Immature natural killer cell (primary cell): ENCODE results near the gene ITGA7. TPM values are rescaled to one million over a fixed set of nuclear protein-coding genes. Genes with fewer than 3 reads are reported as not detected.

Source experiments
- DNase-seq, 3 donors: peaks; one replicate each; pipeline ENCODE4 v3.0.0; 2022; ENCODE audit warnings: mixed read lengths in 1 of 3
- H3K27ac Mint-ChIP-seq, 6 donors: one replicate each; pipeline ENCODE4 v1.8.0; 2020; ENCODE audit warnings: mixed read lengths in 6 of 6, mild to moderate bottlenecking in 5 of 6, inconsistent platforms in 4 of 6, moderate library complexity in 3 of 6
- H3K27me3 Mint-ChIP-seq, 3 donors: one replicate each; pipeline ENCODE4 v1.8.0; 2020 to 2021; ENCODE audit warnings: low read depth in 3 of 3, mild to moderate bottlenecking in 3 of 3, mixed read lengths in 3 of 3, moderate library complexity in 3 of 3, inconsistent platforms in 1 of 3
- H3K36me3 Mint-ChIP-seq, 3 donors: one replicate each; pipeline ENCODE4 v1.8.0; 2020; ENCODE audit warnings: mixed read lengths in 3 of 3, inconsistent platforms in 2 of 3, mild to moderate bottlenecking in 2 of 3
- H3K4me1 Mint-ChIP-seq, 2 donors: one replicate each; pipeline ENCODE4 v1.8.0; 2020; ENCODE audit warnings: inconsistent platforms in 2 of 2, mild to moderate bottlenecking in 2 of 2, mixed read lengths in 2 of 2, moderate library complexity in 1 of 2
- H3K4me3 Mint-ChIP-seq, 5 donors: one replicate each; pipeline ENCODE4 v1.8.0; 2020; ENCODE audit warnings: mild to moderate bottlenecking in 5 of 5, mixed read lengths in 5 of 5, inconsistent platforms in 3 of 5, moderate library complexity in 3 of 5
- H3K9me3 Mint-ChIP-seq, 6 donors: one replicate each; pipeline ENCODE4 v1.8.0; 2020; ENCODE audit warnings: mild to moderate bottlenecking in 6 of 6, mixed read lengths in 6 of 6, inconsistent platforms in 4 of 6, moderate library complexity in 3 of 6
- polyA plus RNA-seq, 3 donors: library from polyadenylated mRNA; unstranded; fragments of 300-500 nt; fragmentation: Illumina TruSeq; gene quantifications; one replicate each; pipeline ENCODE4 v1.2.3, GENCODE V29; 2021

The ITGA7 gene, protein sequence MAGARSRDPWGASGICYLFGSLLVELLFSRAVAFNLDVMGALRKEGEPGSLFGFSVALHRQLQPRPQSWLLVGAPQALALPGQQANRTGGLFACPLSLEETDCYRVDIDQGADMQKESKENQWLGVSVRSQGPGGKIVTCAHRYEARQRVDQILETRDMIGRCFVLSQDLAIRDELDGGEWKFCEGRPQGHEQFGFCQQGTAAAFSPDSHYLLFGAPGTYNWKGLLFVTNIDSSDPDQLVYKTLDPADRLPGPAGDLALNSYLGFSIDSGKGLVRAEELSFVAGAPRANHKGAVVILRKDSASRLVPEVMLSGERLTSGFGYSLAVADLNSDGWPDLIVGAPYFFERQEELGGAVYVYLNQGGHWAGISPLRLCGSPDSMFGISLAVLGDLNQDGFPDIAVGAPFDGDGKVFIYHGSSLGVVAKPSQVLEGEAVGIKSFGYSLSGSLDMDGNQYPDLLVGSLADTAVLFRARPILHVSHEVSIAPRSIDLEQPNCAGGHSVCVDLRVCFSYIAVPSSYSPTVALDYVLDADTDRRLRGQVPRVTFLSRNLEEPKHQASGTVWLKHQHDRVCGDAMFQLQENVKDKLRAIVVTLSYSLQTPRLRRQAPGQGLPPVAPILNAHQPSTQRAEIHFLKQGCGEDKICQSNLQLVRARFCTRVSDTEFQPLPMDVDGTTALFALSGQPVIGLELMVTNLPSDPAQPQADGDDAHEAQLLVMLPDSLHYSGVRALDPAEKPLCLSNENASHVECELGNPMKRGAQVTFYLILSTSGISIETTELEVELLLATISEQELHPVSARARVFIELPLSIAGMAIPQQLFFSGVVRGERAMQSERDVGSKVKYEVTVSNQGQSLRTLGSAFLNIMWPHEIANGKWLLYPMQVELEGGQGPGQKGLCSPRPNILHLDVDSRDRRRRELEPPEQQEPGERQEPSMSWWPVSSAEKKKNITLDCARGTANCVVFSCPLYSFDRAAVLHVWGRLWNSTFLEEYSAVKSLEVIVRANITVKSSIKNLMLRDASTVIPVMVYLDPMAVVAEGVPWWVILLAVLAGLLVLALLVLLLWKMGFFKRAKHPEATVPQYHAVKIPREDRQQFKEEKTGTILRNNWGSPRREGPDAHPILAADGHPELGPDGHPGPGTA
- under 1 TPM in 1 of 3 donors, not detected in 2; 0.31 TPM for polyA plus RNA-seq

DNA sequence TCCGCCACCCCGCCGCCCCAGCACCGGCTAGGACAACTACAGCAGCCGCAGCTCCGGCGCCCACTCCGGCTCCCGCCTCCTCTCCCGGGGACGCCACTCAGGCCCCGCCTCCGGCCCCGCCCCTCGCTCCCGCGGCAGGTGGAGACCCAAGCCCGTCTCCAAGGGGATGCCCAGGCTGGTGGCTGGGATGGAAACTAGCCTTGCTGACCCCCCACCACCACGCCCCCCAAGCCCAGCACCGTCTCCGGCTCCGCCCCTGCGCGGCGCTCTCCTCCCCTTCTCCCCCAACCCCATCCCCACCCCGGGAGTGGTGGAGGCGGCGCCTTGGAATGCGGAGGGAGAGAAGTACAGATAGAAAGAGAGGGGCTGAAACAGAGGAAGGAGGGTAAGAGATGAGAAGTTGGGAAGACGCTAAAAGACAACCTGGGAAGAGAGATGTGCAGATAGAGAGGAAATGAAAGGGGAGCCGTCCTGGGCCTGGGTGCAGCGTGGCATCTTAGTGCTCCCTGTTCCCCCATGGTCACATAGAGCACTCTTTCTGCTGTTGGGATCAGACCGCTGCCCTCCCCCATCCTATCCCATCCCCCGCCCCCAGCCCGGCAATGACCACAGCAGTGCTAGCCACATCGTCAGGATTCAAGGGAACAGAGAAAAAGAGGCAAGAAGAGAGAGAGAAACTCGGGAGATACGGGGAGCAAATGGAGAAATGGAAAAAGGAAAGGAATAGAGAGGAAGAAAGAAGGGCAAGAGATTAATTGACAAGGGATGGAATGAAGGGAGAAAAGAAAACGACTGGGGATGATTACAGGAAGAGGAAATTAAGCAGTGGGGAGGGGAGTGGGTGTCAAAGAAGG lies at the start of gene ITGA7:
TSS of gene ITGA7 (minus strand) at position 64 of the 854 bp plus-strand sequence. CDS start 222 bp downstream, outside the sequence.
- no peaks in the 10 kb centered on the region for H3K9me3 Mint-ChIP-seq
- peak within 1 kb of the TSS in 2 of 6 donors; percentile 6 to 15 for H3K27ac Mint-ChIP-seq
- DNase-seq = peak; percentile 21 to 34 (median 33)
- H3K4me3 Mint-ChIP-seq = peak within 1 kb of the TSS; percentile 80 to 86 (median 84)
- H3K4me1 Mint-ChIP-seq = peaks cover 19 to 25% of the 10 kb centered on the region in 2 donors
- peaks cover 11 to 31% (median 15%) of the 10 kb centered on the region in 3 donors for H3K27me3 Mint-ChIP-seq
- no peaks in the 10 kb centered on the region for H3K36me3 Mint-ChIP-seq

DNA sequence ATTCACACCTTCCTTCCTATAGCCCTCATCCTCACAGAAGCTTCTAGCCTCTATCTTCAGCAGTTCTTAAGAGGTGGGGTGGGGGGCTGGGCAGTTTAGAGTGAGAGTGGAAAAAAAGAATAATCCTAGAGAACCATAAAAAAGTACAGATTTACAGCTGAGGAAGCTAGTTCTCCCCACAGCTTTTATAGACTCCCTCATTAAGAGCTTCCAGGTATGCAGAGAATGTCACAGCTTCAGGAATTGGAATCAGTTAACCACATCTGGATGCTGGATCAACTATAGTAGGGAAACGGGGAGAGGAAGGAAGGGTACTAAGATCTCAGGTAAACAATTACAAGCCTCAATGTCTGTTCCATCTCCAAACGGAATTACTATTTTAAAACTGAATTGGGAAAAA lies 47.5 kb upstream of the ITGA7 start:
- Mint-ChIP-seq H3K27ac (peak overlapping the region in 5 of 6 donors; percentile 4 to 39 (median 29)), H3K27me3 (peaks cover 0 to 5% (median 0%) of the 10 kb centered on the region in 3 donors), H3K4me3 (no peak overlapping the region), H3K9me3 (no peaks in the 10 kb centered on the region), H3K4me1 (no peaks in the 10 kb centered on the region), H3K36me3 (peaks cover 4 to 47% (median 15%) of the 10 kb centered on the region in 3 donors)
- DNase-seq = no peak

DNA sequence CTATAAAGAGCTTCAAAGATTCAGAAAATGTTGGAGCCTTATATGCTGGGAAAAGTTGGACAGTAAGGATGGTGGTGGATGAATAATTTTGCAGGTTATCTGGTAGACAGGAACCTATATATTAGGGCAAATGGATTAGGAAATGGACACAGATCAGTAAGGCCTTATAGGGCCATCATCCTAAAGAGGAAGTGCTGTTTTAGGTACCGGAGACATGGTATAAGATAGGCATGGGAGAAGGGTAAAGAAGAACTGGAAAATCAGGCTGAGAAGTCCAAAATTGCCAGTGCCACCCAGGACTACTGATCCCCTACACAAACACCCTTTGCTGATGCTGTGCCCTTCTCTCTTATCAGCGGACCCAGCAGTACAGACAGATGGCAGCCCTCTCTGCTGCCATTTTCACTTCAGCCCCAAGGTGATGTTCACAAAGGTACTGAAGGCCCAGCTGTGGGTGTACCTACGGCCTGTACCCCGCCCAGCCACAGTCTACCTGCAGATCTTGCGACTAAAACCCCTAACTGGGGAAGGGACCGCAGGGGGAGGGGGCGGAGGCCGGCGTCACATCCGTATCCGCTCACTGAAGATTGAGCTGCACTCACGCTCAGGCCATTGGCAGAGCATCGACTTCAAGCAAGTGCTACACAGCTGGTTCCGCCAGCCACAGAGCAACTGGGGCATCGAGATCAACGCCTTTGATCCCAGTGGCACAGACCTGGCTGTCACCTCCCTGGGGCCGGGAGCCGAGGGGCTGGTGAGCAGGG lies 40.7 kb upstream of the ITGA7 start:
- no peak for DNase-seq
- no peaks in the 10 kb centered on the region for H3K9me3 Mint-ChIP-seq
- peaks cover 0 to 10% (median 0%) of the 10 kb centered on the region in 3 donors for H3K36me3 Mint-ChIP-seq
- H3K4me3 Mint-ChIP-seq = no peak overlapping the region
- peak overlapping the region in 3 of 6 donors; percentile 0 to 69 (median 5) for H3K27ac Mint-ChIP-seq
- H3K27me3 Mint-ChIP-seq = peaks cover 0 to 5% (median 0%) of the 10 kb centered on the region in 3 donors
- peaks cover 24 to 29% of the 10 kb centered on the region in 2 donors for H3K4me1 Mint-ChIP-seq

DNA sequence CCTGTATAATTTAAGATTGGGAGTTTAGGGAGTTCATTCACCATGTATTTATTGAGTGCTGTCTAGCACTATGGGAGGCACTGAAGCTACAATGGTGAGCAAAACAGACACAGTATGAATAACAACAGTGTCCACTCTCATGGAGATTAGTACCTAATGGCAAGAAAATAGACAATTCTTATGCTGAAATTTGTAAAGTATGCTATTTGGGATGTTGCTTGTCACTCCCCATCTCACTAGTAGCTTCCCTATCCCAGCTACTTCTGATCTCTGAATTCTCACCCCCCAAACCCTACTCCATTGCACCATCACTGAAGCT lies 39.2 kb upstream of the ITGA7 start:
- DNase-seq = no peak
- peaks cover 29 to 40% of the 10 kb centered on the region in 2 donors for H3K4me1 Mint-ChIP-seq
- no peaks in the 10 kb centered on the region for H3K9me3 Mint-ChIP-seq
- peak overlapping the region in 1 of 6 donors; percentile 12 for H3K27ac Mint-ChIP-seq
- peaks cover 0 to 5% (median 0%) of the 10 kb centered on the region in 3 donors for H3K27me3 Mint-ChIP-seq
- H3K4me3 Mint-ChIP-seq = no peak overlapping the region
- peaks cover 0 to 6% (median 0%) of the 10 kb centered on the region in 3 donors for H3K36me3 Mint-ChIP-seq

DNA sequence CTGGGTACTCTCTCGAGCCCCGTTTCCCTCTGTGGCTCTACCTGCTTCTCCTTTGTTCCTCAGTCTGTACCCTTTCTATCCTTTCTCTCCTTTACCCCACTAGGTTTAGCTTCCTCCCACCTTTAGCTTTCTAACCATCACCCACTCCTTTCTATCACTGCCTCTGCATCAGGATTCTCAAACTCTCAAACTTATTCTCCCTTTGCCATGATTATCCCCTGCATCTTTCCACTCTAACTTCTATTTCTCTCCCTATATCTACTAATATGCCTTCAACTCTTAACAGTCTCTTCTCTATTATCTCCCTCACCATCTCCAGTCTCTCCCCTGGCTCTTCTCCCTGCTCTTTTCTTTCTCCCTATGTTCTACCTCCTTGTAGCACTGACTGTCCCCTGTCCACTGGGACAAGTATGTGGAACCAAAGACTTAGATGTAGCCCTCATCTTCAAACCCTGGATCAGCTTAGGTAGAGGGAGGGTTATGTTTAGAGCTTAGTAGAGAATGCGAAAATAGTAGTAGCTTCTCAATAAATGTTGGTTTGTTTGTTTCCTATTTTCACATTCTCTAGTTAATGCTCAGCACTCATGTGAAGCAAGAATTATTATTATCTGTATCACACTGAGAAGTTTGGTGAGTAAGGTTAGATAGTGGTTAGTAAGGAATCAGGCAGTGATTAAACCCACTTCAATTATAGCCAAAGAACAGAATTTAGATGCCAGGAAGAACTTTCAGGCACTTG lies 38.6 kb upstream of the ITGA7 start:
- Mint-ChIP-seq H3K4me3 (peak overlapping the region; percentile 18 to 68 (median 39)), H3K27me3 (peaks cover 0 to 5% (median 0%) of the 10 kb centered on the region in 3 donors), H3K9me3 (no peaks in the 10 kb centered on the region), H3K4me1 (peaks cover 29 to 40% of the 10 kb centered on the region in 2 donors), H3K36me3 (peaks cover 0 to 6% (median 0%) of the 10 kb centered on the region in 3 donors), H3K27ac (peak overlapping the region in 5 of 6 donors; percentile 12 to 57 (median 33))
- DNase-seq = no peak

DNA sequence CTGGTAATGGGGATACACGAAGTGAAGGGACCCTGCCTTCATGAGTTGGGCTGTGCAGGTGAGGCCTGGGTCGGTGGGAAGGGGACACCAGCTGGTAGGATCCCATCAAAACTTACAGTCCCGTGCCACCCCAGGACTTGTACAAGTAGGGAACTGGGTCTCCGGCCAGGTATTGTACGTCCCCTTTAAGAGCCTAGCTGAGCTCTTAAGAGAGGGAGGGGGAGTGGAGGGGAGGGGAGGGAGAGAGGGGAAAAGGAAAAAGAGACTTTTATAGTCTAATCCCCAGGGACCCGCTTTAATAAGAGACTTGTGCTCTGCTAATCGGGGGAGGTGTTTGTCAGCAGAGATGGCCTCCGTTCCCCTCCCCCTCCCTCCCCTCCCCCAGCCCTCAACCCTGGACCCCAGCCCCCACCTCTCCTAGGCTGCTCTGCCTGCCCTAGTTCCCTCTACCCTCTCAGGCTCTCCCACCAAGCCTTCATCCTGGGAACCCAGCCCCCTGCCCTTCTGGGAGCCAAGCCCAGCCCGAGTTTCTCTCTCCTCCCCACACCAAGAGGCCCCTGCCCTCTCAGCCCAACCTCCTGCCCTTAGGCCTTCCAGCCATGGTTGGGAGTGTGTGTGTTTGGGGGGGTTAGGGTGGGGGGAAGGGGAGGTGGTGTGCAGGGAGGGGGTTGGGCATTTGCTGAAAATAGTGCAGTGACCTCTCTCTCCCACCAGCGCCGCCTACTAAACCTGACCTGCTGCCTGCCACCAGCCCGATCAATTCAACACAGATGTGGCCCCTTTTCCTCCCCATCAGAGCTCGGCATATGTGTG lies 37.9 kb upstream of the ITGA7 start:
- H3K27ac Mint-ChIP-seq = peak overlapping the region in 5 of 6 donors; percentile 20 to 63 (median 43)
- peak overlapping the region; percentile 37 to 94 (median 87) for H3K4me3 Mint-ChIP-seq
- no peak for DNase-seq
- H3K36me3 Mint-ChIP-seq = peaks cover 0 to 2% (median 0%) of the 10 kb centered on the region in 3 donors
- no peaks in the 10 kb centered on the region for H3K27me3 Mint-ChIP-seq
- peaks cover 29 to 40% of the 10 kb centered on the region in 2 donors for H3K4me1 Mint-ChIP-seq
- no peaks in the 10 kb centered on the region for H3K9me3 Mint-ChIP-seq

DNA sequence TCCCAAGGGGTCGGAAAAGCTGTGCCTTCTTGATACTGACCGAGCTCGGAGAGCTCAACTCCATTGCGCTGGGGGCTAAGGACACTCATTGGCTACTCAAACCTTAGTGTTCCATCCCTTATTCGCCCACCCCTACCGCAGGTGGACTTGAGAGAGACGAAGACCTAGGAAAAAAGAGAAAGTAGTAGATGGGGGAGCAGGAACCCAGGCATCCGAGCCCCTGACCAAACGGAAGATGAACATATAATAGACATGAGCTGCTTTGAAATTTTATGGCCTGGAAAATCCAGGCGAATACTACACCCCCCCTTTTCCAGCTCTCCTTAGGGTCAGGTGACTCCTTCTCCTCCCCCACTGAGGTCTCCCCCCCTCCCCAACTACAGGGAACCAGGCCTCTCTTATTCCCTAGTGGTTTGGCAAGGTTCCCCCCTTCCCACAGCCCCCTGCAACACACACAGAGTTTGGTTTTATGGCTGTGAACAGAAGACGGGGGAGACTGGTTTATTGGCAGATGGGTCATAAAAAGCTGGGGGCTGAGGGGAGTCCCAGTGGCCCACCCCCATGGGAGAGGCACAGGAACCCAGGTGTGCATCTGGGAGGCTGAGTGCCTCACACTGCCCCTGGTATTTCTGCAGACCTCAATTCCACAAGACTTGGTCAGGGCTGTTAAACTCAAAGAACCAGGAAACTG lies 36.8 kb upstream of the ITGA7 start:
- H3K27me3 Mint-ChIP-seq = no peaks in the 10 kb centered on the region
- peak overlapping the region in 5 of 6 donors; percentile 3 to 81 (median 61) for H3K27ac Mint-ChIP-seq
- H3K4me1 Mint-ChIP-seq = peaks cover 29 to 40% of the 10 kb centered on the region in 2 donors
- no peaks in the 10 kb centered on the region for H3K36me3 Mint-ChIP-seq
- H3K9me3 Mint-ChIP-seq = no peaks in the 10 kb centered on the region
- DNase-seq = no peak
- H3K4me3 Mint-ChIP-seq = peak overlapping the region; percentile 87 to 94 (median 90)

DNA sequence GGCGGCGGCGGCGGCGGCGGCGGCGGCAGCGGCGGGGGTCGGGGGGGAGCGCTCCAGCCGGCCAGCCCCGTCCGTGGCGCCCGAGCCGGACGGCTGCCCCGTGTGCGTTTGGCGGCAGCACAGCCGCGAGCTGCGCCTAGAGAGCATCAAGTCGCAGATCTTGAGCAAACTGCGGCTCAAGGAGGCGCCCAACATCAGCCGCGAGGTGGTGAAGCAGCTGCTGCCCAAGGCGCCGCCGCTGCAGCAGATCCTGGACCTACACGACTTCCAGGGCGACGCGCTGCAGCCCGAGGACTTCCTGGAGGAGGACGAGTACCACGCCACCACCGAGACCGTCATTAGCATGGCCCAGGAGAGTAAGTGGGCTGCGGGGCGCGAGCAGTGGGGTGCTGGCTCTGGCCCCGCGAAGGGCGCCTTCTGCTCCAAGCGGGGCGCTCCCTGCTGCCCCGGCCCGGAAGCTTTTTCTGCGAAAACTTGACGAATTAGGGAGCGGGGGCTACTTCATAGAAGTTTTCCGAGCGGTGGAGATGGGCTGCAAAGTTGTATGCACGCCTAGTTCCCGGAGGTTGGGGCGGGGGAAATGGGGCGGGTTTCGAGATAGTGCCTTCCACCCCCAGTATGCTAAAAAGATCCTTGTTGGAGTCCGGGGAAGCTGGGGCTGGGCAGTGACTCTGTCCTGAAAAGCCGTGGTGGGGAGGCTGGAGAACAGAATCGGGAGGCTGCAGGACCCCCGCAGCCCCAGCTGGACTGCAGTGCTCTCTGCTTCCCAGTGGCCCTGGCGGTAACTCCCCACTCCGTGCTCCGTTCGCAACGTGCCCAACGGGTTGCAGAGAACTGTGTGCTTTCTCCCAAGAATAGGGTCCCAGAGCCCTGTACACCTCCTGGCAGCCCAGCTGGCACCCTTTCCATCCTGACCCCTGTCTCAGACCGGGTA lies 36.0 kb upstream of the ITGA7 start:
- Mint-ChIP-seq H3K27me3 (no peaks in the 10 kb centered on the region), H3K9me3 (no peaks in the 10 kb centered on the region), H3K4me3 (peak overlapping the region; percentile 87 to 94 (median 90)), H3K4me1 (peaks cover 32 to 44% of the 10 kb centered on the region in 2 donors), H3K27ac (peak overlapping the region; percentile 3 to 81 (median 74)), H3K36me3 (no peaks in the 10 kb centered on the region)
- peak in 2 of 3 donors; percentile 51 to 59 for DNase-seq

DNA sequence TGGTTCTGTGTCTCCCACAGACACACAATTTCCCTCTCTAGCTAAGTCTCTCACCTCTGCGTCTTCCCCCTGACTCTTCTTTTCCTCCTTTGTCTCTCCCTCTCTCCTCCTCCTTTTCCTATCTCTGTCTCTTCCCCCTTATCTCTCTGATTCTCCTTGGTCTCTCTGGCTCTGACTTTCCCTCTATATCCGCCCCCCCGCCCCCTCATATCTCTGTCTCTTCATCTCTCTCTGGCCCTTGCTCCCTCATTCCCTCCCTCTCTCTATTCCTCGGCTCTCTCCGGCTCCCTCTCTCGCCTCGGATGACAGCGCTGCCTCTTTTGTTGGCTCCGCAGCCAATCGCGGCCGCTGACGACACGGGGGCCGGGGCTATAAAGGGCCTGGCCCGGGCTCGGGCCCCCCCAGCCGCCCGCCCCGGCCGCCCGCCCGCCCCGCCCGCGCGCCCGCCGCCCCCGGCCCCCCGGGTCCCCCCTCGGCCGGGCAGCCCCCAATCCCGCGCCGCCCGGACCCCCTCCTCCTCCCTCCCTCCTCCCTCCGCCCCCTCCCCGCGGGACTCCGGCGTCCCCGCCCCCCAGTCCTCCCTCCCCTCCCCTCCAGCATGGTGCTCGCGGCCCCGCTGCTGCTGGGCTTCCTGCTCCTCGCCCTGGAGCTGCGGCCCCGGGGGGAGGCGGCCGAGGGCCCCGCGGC lies 35.2 kb upstream of the ITGA7 start, which contains the start of gene GDF11:
TSS of gene GDF11 (plus strand) at position 404 of the 687 bp plus-strand sequence. CDS start at position 599, 195 bp downstream.
- Mint-ChIP-seq H3K4me3 (peak within 1 kb of the TSS; percentile 87 to 94 (median 90)), H3K36me3 (no peaks in the 10 kb centered on the region), H3K9me3 (no peaks in the 10 kb centered on the region), H3K4me1 (peaks cover 40 to 53% of the 10 kb centered on the region in 2 donors), H3K27me3 (no peaks in the 10 kb centered on the region), H3K27ac (peak within 1 kb of the TSS; percentile 55 to 93 (median 79))
- peak; percentile 64 to 70 (median 67) for DNase-seq
